K562 (cell line): ENCODE data around the gene KBTBD2. TPM values are rescaled to one million over a fixed set of nuclear protein-coding genes. Genes with fewer than 3 reads are reported as not detected.

Source experiments
- ATF7 ChIP-seq: fragments of 450-650 bp; IDR thresholded peaks from 2 replicates; pipeline ENCODE4 v1.7.1; 2014; ENCODE audit warnings: mild to moderate bottlenecking, moderate library complexity
- ELF1 ChIP-seq: fragments of 200-800 bp; sonication (Bioruptor generic); IDR thresholded peaks from 2 replicates; pipeline ENCODE4 v1.6.1; 2016; ENCODE audit warnings: missing genetic modification characterization, missing compliant biosample characterization
- FOXJ3 ChIP-seq: sonication (generic); formaldehyde crosslinking; IDR thresholded peaks from 2 replicates; pipeline ENCODE4 v1.4.0; 2020; ENCODE audit warnings: mild to moderate bottlenecking, missing genetic modification reagents
- FOXP1 ChIP-seq: sonication (generic); formaldehyde crosslinking; IDR thresholded peaks from 2 replicates; pipeline ENCODE4 v1.8.0; 2022; ENCODE audit warnings: mild to moderate bottlenecking, missing genetic modification reagents
- HMG20A ChIP-seq: fragments of 450-650 bp; formaldehyde crosslinking; conservative IDR thresholded peaks from 2 replicates; pipeline ENCODE4 v1.4.0; 2020; ENCODE audit warnings: mild to moderate bottlenecking, mixed read lengths
- MBD2 ChIP-seq: sonication (generic); IDR thresholded peaks from 2 replicates; pipeline ENCODE4 v1.6.1; 2016; ENCODE audit warnings: low read depth, borderline replicate concordance
- MED1 ChIP-seq: sonication (generic); formaldehyde crosslinking; IDR thresholded peaks from 2 replicates; pipeline ENCODE4 v1.8.1; 2023; ENCODE audit warnings: missing genetic modification reagents, borderline replicate concordance
- NRF1 ChIP-seq, 2 experiments: fragments of 450-650 bp; IDR thresholded peaks in 1 of 2; conservative IDR thresholded peaks in 1 of 2; 2 replicates each; pipeline ENCODE4 v1.6.1; 2014; ENCODE audit warnings: mild to moderate bottlenecking in 2 of 2
- POLR3G ChIP-seq: IDR thresholded peaks from 2 replicates; pipeline ENCODE4 v1.6.1; 2011; ENCODE audit not compliant: insufficient read length, insufficient replicate concordance; ENCODE audit errors: extremely low read depth
- TCF3 ChIP-seq: sonication (generic); formaldehyde crosslinking; IDR thresholded peaks from 2 replicates; pipeline ENCODE4 v1.4.0; 2020; ENCODE audit warnings: mild to moderate bottlenecking, missing genetic modification reagents
- ZBED1 ChIP-seq: IDR thresholded peaks from 2 replicates; pipeline ENCODE4 v1.6.1; 2014
- ZNF12 ChIP-seq: sonication (generic); formaldehyde crosslinking; IDR thresholded peaks from 2 replicates; pipeline ENCODE4 v1.4.0; 2020; ENCODE audit warnings: mild to moderate bottlenecking, missing genetic modification reagents
- ZNF133 ChIP-seq: fragments of 250-450 bp; sonication (Bioruptor Pico); IDR thresholded peaks from 2 replicates; pipeline ENCODE4 v1.4.0; 2020; ENCODE audit warnings: mild to moderate bottlenecking
- ZNF263 ChIP-seq: sonication (generic); formaldehyde crosslinking; IDR thresholded peaks from 2 replicates; pipeline ENCODE4 v1.8.0; 2022; ENCODE audit warnings: mild to moderate bottlenecking, missing genetic modification reagents, borderline replicate concordance
- ZNF589 ChIP-seq: fragments of 200-800 bp; sonication (Bioruptor generic); IDR thresholded peaks from 2 replicates; pipeline ENCODE4 v1.6.1; 2016; ENCODE audit warnings: low read depth, missing genetic modification characterization, missing compliant biosample characterization
- ZNF766 ChIP-seq: fragments of 200-800 bp; sonication (Bioruptor generic); conservative IDR thresholded peaks from 2 replicates; pipeline ENCODE4 v1.6.1; 2016; ENCODE audit warnings: missing genetic modification characterization, missing compliant biosample characterization
- polyA plus RNA-seq, 8 experiments: library from polyadenylated mRNA; depleted of rRNA in 4 of 8; stranded (reverse) in 5 of 8; unstranded in 3 of 8; fragments of >200 nt; fragmentation: Nextera tagmentation in 2 of 8; fragmentation: Illumina TruSeq in 1 of 8; extraction: Ambion mirVana in 2 of 8; extraction: Trizol in 1 of 8; gene quantifications; 2 replicates each; pipeline versions ENCODE4 v1.2.1 to v1.2.3, GENCODE V29; 2011 to 2014; ENCODE audit warnings: inconsistent platforms in 1 of 8, missing spikeins in 1 of 8
- total RNA-seq, 7 experiments: library from RNA; depleted of rRNA in 6 of 7; stranded (reverse); fragments of >200 nt in 6 of 7; fragmentation: Illumina TruSeq in 2 of 7; extraction: Trizol in 2 of 7; gene quantifications; 2 replicates each; pipeline versions ENCODE4 v1.2.1 to v1.2.3, GENCODE V29; 2011 to 2021; ENCODE audit warnings: low replicate concordance in 1 of 7
- TF ChIP-seq, protein P1 (sequence below): fragments of 450-650 bp; IDR thresholded peaks from 2 replicates; pipeline ENCODE4 v1.6.1; 2018; ENCODE audit warnings: mild to moderate bottlenecking, low read depth; ENCODE audit not compliant: partially characterized antibody
- TF ChIP-seq, protein P2 (sequence below): fragments of 450-650 bp; IDR thresholded peaks from 2 replicates; pipeline ENCODE4 v1.6.1; 2017; ENCODE audit warnings: antibody characterized with exemption, mild to moderate bottlenecking
- TF ChIP-seq, protein P3 (sequence below): fragments of 450-650 bp; conservative IDR thresholded peaks from 2 replicates; pipeline ENCODE4 v1.6.1; 2016; ENCODE audit warnings: missing genetic modification characterization, low read depth, mild to moderate bottlenecking, missing compliant biosample characterization, moderate library complexity
- TF ChIP-seq, protein P4 (sequence below): IDR thresholded peaks from 3 replicates; pipeline ENCODE4 v1.6.1; 2011; ENCODE audit warnings: borderline replicate concordance, mild to moderate bottlenecking; ENCODE audit not compliant: insufficient read length, insufficient read depth

The KBTBD2 gene
- total and polyA plus RNA-seq, 9 of the 15 experiments (the other 6 are each of a cell fraction or from before 2014, with no cell fraction given): 22.8 to 62.2 (median 30.8) TPM

DNA sequence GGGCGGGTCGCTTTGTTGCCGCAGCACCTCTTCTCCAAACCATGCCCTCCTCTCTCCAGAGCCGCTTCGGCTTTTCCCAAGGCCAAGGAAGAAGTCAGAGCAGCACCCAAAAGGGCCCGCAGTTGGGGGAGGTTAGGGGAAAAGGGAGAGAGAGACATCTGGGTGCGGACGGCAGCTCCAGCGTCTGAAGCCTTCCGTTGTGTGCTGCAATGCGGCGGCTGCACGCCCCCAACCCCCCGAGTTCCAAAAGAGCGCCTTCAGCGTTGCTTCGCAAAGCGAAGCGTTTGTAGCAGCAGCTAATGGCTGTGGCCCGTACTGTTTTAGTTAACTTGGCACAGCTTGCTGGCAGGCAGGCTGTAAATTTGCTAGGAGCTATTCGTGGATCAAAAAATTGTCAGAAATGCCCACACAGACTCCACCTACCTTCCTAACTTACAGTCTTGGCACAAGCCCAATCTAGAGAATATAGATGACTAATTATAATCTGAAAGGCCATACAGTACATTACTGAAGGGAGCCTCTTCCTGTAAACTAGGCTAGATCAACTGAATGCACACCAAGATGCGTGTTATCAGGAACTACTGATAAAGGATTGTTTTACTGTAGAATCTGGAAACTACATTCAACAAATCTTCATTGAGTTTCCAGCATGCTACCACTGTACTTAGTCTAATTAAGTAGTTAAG is 1.1 kb upstream of the KBTBD2 start (continued):
- TF ChIP-seq TCF3 (CRISPR knock-in tag) (no peak; the same call in 1 of the 2 replicates), ZNF133 (CRISPR knock-in tag) (no peak), ATF7 (no peak), MED1 (CRISPR knock-in tag) (no peak), ELF1 (no peak; the same call in 1 of the 2 replicates), ZNF12 (CRISPR knock-in tag) (peak; percentile 88), ZNF766 (CRISPR knock-in tag) (no peak), ZNF589 (CRISPR knock-in tag) (no peak), ZBED1 (no peak), HMG20A (CRISPR knock-in tag) (no peak), FOXJ3 (CRISPR knock-in tag) (no peak), FOXP1 (CRISPR knock-in tag) (no peak), NRF1 (conservative IDR thresholded peaks at IDR 0.05 in 1 of 2, IDR thresholded peaks at IDR 0.05 in 1 of 2) (no peak), ZNF263 (CRISPR knock-in tag) (no peak), MBD2 (0 out of 2 replicates have a peak, but pooled peaks have one; percentile 9), POLR3G (no peak)
- TF ChIP-seq, protein P1, sequence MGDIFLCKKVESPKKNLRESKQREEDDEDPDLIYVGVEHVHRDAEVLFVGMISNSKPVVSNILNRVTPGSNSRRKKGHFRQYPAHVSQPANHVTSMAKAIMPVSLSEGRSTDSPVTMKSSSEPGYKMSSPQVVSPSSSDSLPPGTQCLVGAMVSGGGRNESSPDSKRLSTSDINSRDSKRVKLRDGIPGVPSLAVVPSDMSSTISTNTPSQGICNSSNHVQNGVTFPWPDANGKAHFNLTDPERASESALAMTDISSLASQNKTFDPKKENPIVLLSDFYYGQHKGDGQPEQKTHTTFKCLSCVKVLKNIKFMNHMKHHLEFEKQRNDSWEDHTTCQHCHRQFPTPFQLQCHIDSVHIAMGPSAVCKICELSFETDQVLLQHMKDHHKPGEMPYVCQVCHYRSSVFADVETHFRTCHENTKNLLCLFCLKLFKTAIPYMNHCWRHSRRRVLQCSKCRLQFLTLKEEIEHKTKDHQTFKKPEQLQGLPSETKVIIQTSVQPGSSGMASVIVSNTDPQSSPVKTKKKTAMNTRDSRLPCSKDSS: no peak
- TF ChIP-seq, protein P2, sequence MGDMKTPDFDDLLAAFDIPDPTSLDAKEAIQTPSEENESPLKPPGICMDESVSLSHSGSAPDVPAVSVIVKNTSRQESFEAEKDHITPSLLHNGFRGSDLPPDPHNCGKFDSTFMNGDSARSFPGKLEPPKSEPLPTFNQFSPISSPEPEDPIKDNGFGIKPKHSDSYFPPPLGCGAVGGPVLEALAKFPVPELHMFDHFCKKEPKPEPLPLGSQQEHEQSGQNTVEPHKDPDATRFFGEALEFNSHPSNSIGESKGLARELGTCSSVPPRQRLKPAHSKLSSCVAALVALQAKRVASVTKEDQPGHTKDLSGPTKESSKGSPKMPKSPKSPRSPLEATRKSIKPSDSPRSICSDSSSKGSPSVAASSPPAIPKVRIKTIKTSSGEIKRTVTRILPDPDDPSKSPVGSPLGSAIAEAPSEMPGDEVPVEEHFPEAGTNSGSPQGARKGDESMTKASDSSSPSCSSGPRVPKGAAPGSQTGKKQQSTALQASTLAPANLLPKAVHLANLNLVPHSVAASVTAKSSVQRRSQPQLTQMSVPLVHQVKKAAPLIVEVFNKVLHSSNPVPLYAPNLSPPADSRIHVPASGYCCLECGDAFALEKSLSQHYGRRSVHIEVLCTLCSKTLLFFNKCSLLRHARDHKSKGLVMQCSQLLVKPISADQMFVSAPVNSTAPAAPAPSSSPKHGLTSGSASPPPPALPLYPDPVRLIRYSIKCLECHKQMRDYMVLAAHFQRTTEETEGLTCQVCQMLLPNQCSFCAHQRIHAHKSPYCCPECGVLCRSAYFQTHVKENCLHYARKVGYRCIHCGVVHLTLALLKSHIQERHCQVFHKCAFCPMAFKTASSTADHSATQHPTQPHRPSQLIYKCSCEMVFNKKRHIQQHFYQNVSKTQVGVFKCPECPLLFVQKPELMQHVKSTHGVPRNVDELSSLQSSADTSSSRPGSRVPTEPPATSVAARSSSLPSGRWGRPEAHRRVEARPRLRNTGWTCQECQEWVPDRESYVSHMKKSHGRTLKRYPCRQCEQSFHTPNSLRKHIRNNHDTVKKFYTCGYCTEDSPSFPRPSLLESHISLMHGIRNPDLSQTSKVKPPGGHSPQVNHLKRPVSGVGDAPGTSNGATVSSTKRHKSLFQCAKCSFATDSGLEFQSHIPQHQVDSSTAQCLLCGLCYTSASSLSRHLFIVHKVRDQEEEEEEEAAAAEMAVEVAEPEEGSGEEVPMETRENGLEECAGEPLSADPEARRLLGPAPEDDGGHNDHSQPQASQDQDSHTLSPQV: peak; percentile 72; the same call in 1 of the 2 replicates
- TF ChIP-seq, protein P3, sequence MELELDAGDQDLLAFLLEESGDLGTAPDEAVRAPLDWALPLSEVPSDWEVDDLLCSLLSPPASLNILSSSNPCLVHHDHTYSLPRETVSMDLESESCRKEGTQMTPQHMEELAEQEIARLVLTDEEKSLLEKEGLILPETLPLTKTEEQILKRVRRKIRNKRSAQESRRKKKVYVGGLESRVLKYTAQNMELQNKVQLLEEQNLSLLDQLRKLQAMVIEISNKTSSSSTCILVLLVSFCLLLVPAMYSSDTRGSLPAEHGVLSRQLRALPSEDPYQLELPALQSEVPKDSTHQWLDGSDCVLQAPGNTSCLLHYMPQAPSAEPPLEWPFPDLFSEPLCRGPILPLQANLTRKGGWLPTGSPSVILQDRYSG (tag): no peak
- TF ChIP-seq, protein P4, sequence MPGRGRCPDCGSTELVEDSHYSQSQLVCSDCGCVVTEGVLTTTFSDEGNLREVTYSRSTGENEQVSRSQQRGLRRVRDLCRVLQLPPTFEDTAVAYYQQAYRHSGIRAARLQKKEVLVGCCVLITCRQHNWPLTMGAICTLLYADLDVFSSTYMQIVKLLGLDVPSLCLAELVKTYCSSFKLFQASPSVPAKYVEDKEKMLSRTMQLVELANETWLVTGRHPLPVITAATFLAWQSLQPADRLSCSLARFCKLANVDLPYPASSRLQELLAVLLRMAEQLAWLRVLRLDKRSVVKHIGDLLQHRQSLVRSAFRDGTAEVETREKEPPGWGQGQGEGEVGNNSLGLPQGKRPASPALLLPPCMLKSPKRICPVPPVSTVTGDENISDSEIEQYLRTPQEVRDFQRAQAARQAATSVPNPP: no peak
